Body of pancreas (tissue), 4 donors: ENCODE results near the gene CYSRT1.

ENCODE experiments used
- CTCF ChIP-seq, 7 experiments: fragments of 450-650 bp in 4 of 7; fragments of 200-600 bp in 3 of 7; sonication (generic) in 3 of 7; IDR thresholded peaks; one replicate each; pipeline ENCODE4 v1.5.1; 2016 to 2019; ENCODE audit warnings: antibody characterized with exemption in 7 of 7
- POLR2A ChIP-seq, 3 donors: fragments of 450-650 bp; IDR thresholded peaks; one replicate each; pipeline ENCODE4 v1.6.1; 2016; ENCODE audit warnings: antibody characterized with exemption in 3 of 3, mild to moderate bottlenecking in 2 of 3

GRCh38 chr9:137232510-137232909 is 7.5 kb downstream of the CYSRT1 start:
- TF ChIP-seq POLR2A (IDR thresholded peaks at IDR 0.05) (no peak), CTCF (IDR thresholded peaks at IDR 0.05) (no peak)
